Calu3 (cell line): ENCODE results near the gene P2RY4. TPM values are rescaled to one million over a fixed set of nuclear protein-coding genes. Genes with fewer than 3 reads are reported as not detected.

Source experiments
- BruUV-seq: library from RNA; stranded (reverse); fragments of 400-500 nt; replicated peaks from 2 replicates; lab custom pipeline; 2021; lab: Mats Ljungman, UMichigan
- CTCF ChIA-PET: fragments of 300-600 bp; sonication (Branson Sonifier 250); formaldehyde crosslinking; loops from one replicate; lab custom pipeline; 2022; ENCODE audit warnings: antibody characterized with exemption; lab: Charles Lee
- DNase-seq: peaks from one replicate; pipeline ENCODE4 v3.0.0; 2022
- H3K27ac Mint-ChIP-seq: one replicate; pipeline ENCODE4 v1.8.0; 2022; ENCODE audit warnings: mixed read lengths; ENCODE audit not compliant: unreplicated experiment
- H3K27me3 Mint-ChIP-seq: one replicate; pipeline ENCODE4 v1.8.0; 2022; ENCODE audit warnings: mixed read lengths; ENCODE audit not compliant: unreplicated experiment
- H3K36me3 Mint-ChIP-seq: one replicate; pipeline ENCODE4 v1.8.0; 2022; ENCODE audit warnings: mild to moderate bottlenecking, moderate library complexity, mixed read lengths; ENCODE audit not compliant: insufficient read depth, unreplicated experiment
- H3K4me1 Mint-ChIP-seq: one replicate; pipeline ENCODE4 v1.8.0; 2022; ENCODE audit warnings: mild to moderate bottlenecking, low read depth, mixed read lengths; ENCODE audit not compliant: unreplicated experiment
- H3K4me3 Mint-ChIP-seq: one replicate; pipeline ENCODE4 v1.8.0; 2022; ENCODE audit warnings: mild to moderate bottlenecking, low read depth, moderate library complexity, mixed read lengths; ENCODE audit not compliant: unreplicated experiment
- H3K9me3 Mint-ChIP-seq: one replicate; pipeline ENCODE4 v1.8.0; 2022; ENCODE audit warnings: low read depth, mixed read lengths; ENCODE audit not compliant: unreplicated experiment
- intact Hi-C: fragments of 100-400 bp; cut with micrococcal nuclease; formaldehyde crosslinking; loops from one replicate; pipeline ENCODE4 v1.10.0; 2022; ENCODE audit not compliant: unreplicated experiment
- total RNA-seq: library from RNA; stranded (reverse); gene quantifications from 2 replicates; pipeline ENCODE4 v1.2.3, GENCODE V29; 2022
- TF ChIP-seq, protein P1 (sequence below): fragments of 200-600 bp; IDR thresholded peaks from one replicate; pipeline ENCODE4 v1.8.0; 2022; ENCODE audit warnings: antibody characterized with exemption; ENCODE audit not compliant: unreplicated experiment

The P2RY4 gene
- total RNA-seq, 1 experiment from 2014 or later: not detected

DNA sequence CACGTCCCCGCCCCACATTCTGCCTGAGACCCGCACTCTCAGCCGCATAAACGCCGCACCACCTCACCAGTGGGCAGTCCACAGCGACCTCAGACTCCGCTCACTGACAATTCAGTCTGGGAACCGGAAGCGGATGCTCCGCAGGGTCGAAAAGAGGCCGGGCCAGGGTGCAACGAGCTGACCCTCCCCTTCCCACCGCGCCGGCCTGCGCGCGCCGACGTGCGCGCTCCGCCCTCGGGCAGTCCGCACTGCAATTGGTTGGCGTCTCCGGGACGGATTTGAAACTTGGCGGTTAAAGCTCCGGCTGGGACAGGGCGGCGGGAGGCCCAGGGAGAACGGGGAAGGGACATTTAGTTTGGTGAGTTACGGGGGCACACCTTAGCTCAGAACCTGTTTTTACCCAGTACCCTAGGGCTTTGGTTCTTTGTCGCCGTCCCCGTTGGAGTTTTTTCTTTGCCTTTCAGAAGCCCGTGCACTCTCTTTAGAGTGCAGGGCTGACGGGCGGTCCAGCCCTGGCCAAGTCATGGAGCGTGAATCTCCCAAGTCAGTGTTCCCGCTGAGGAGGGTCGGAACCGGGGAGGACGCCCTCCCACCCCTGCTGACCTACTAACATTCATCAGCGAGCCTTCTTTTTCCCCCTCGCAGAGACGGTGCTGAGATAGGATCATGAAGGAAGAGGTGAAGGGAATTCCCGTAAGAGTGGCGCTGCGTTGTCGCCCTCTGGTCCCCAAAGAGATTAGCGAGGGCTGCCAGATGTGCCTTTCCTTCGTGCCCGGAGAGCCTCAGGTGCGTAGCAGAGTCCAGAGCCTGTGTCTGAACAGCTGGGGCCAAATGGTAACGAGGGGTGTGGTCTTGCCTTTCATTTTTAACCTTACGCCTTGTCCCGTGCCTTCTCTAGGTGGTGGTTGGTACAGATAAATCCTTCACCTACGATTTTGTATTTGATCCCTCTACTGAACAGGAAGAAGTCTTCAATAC, 30.1 kb upstream of the P2RY4 start, which contains the start of the genes KIF4A and PDZD11:
TSS of gene KIF4A (plus strand) at position 312 of the 978 bp plus-strand sequence. CDS start at position 667, 355 bp downstream.
TSS of gene PDZD11 (minus strand) at position 135 of the 978 bp plus-strand sequence. CDS start 586 bp downstream, outside the sequence.
- peak within 1 kb of the TSS; percentile 34 for H3K27ac Mint-ChIP-seq
- H3K36me3 Mint-ChIP-seq: peaks cover 22% of the 10 kb centered on the region
- DNase-seq: peak; percentile 76
- no peaks in the 10 kb centered on the region for H3K4me1 Mint-ChIP-seq
- TF ChIP-seq, protein P1, sequence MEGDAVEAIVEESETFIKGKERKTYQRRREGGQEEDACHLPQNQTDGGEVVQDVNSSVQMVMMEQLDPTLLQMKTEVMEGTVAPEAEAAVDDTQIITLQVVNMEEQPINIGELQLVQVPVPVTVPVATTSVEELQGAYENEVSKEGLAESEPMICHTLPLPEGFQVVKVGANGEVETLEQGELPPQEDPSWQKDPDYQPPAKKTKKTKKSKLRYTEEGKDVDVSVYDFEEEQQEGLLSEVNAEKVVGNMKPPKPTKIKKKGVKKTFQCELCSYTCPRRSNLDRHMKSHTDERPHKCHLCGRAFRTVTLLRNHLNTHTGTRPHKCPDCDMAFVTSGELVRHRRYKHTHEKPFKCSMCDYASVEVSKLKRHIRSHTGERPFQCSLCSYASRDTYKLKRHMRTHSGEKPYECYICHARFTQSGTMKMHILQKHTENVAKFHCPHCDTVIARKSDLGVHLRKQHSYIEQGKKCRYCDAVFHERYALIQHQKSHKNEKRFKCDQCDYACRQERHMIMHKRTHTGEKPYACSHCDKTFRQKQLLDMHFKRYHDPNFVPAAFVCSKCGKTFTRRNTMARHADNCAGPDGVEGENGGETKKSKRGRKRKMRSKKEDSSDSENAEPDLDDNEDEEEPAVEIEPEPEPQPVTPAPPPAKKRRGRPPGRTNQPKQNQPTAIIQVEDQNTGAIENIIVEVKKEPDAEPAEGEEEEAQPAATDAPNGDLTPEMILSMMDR: no peak
- H3K27me3 Mint-ChIP-seq: no peaks in the 10 kb centered on the region
- H3K9me3 Mint-ChIP-seq: no peaks in the 10 kb centered on the region
- TSS peak; percentile 48 for BruUV-seq
- H3K4me3 Mint-ChIP-seq: peak within 1 kb of the TSS; percentile 82
- intact Hi-C loops: no loop called here
- CTCF ChIA-PET: no interaction called here

DNA sequence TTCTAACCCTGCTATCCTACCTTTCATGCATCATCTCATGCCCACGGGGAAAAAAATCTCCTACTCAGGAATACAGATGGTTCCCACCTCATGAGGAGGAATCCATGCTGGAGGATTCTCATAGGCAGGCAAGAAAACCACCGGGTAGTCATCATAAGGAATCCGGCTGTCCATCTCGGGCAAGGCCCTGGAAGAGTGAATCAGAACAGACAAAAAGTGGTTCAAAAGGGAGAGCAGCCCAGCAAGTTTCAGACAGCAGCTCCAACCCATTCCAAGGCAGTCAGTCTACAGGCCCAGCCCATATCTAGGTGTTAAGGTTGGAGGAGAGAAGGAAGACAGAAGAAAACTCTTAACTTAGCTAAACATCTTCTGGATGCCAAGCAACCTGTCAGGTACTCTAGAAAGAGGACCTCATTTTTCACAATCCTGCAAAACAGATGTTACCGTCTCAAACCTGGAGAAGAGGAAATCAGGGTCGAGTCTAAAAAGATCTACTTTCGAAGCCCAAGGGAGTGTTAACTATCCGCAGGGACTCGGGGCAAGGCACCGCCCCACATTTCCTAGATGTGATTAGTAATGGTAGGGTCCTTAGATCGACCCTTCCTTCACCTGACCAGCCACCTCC, 29.3 kb upstream of the P2RY4 start:
- Mint-ChIP-seq H3K4me1 (no peaks in the 10 kb centered on the region), H3K27ac (peak overlapping the region; percentile 34), H3K27me3 (no peaks in the 10 kb centered on the region), H3K36me3 (peaks cover 22% of the 10 kb centered on the region), H3K4me3 (peak overlapping the region; percentile 82), H3K9me3 (no peaks in the 10 kb centered on the region)
- no peak for DNase-seq
- TF ChIP-seq, protein P1: no peak
- intact Hi-C loops: no loop called here
- CTCF ChIA-PET: interaction anchor here (0.6 kb wide), 1 partner anchor 12 kb away, joined by 3 read pairs; no protein-coding TSS in a partner anchor
- BruUV-seq: TSS peak; percentile 78

DNA sequence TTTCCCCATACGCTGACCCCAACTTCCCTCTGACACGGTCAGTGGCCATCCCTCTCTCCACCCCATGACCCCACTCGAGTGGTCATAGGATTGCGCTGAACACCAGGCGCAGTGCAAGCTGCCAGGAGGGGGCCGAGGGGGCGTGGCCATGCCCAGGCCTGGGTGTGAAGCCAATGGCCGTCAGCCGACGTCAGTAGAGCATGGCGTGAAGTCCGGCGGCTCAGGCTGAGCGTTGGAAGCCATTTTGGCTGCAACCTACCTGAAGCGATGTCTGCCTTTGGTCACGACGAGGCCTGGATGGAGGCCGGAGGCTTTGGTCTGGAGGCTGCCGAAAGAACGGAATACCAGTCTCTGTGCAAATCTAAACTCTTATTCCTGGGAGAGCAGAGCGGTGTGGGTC, 21.9 kb upstream of the P2RY4 start, which contains the start of gene RAB41:
TSS of gene RAB41 (plus strand) at position 222 of the 400 bp plus-strand sequence. CDS start at position 268, 46 bp downstream.
- TF ChIP-seq, protein P1: no peak
- H3K27me3 Mint-ChIP-seq: no peaks in the 10 kb centered on the region
- CTCF ChIA-PET: no interaction called here
- H3K27ac Mint-ChIP-seq: no peak within 1 kb of the TSS
- no peak within 1 kb of the TSS for H3K4me3 Mint-ChIP-seq
- H3K9me3 Mint-ChIP-seq: no peaks in the 10 kb centered on the region
- no peaks in the 10 kb centered on the region for H3K36me3 Mint-ChIP-seq
- intact Hi-C loops: no loop called here
- DNase-seq: no peak
- H3K4me1 Mint-ChIP-seq: no peaks in the 10 kb centered on the region
- no TSS peak for BruUV-seq

DNA sequence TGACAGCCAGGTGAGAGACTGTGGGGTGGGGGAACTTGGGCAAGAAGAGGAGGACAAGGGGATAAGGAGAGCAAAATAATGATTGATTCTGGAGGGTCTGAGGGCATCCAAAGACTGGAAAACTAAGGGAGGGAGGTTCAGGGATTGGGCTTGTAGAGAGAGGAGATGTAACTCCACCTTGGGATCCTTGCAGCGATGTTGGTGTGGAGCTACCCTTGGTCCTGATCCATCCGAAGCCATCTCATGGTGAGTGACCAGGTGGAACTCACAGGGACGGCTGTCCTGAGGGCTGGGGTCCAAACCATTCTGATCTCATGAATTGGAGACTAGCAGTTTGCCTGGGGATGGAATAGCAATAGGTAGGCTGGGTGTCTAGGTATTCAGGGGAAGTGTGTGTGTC, 20.6 kb upstream of the P2RY4 start:
- no peak for DNase-seq
- no peak overlapping the region for H3K4me3 Mint-ChIP-seq
- H3K9me3 Mint-ChIP-seq: no peaks in the 10 kb centered on the region
- intact Hi-C loops: no loop called here
- TF ChIP-seq, protein P1: no peak
- no peak overlapping the region for H3K27ac Mint-ChIP-seq
- no peaks in the 10 kb centered on the region for H3K27me3 Mint-ChIP-seq
- no peaks in the 10 kb centered on the region for H3K36me3 Mint-ChIP-seq
- CTCF ChIA-PET: interaction anchor here (0.6 kb wide), 1 partner anchor 14 kb away, joined by 3 read pairs; no protein-coding TSS in a partner anchor
- H3K4me1 Mint-ChIP-seq: no peaks in the 10 kb centered on the region
- BruUV-seq: no TSS peak
